HepG2 (cell line): ENCODE measurements around the gene SNED1. TPM values are rescaled to one million over a fixed set of nuclear protein-coding genes. Genes with fewer than 3 reads are reported as not detected.
A peak's percentile ranks its signal among the peaks of the same experiment; 100 is the strongest.

Experiments used
- ATAC-seq: fragments of 200-7000 bp; cut with Tn5 transposase; 3 replicates; pipeline ENCODE4 v1.9.1; 2020; ENCODE audit warnings: mild to moderate bottlenecking, moderate library complexity
- BruUV-seq: library from RNA; stranded (reverse); fragments of 400-500 nt; replicated peaks from 2 replicates; lab custom pipeline; 2021; lab: Mats Ljungman, UMichigan
- CTCF ChIA-PET: fragments of 300-600 bp; formaldehyde crosslinking; extraction: SDS; loops from one replicate; lab custom pipeline; 2021; ENCODE audit warnings: low total read pairs, inconsistent platforms, low intra/inter-chr PET ratio; lab: Yijun Ruan, JAX
- POLR2A ChIA-PET: fragments of 350-600 bp; sonication (Branson Sonifier 250); formaldehyde crosslinking; loops from one replicate; lab custom pipeline; 2020; ENCODE audit warnings: antibody characterized with exemption, inconsistent platforms; lab: Yijun Ruan, JAX
- DNase-seq: peaks from one replicate; pipeline ENCODE4 v3.0.0-alpha.2; 2015; ENCODE audit warnings: low spot score
- FAIRE-seq: peaks from 3 replicates; lab custom pipeline; 2011; peaks lifted over from hg19 to GRCh38; lab: Jason Lieb, UNC
- H2AFZ ChIP-seq: one replicate; pipeline ENCODE4 v1.6.1; 2011; ENCODE audit warnings: low read length, inconsistent platforms
- H3K27ac ChIP-seq: fragments of 300-600 bp; 3 replicates; pipeline ENCODE4 v1.8.0; 2011; ENCODE audit warnings: mixed run types, mild to moderate bottlenecking, mixed read lengths, low read length, inconsistent platforms; ENCODE audit not compliant: insufficient read depth; ENCODE audit errors: extremely low read length
- H3K27me3 ChIP-seq, 2 experiments: fragments of 200-600 bp in 1 of 2; 2 replicates in 1 of 2; 3 replicates in 1 of 2; pipeline versions ENCODE4 v1.6.0 to v1.8.0; 2011; ENCODE audit warnings: low read length in 2 of 2, mild to moderate bottlenecking in 2 of 2, moderate library complexity in 2 of 2, inconsistent platforms in 1 of 2; ENCODE audit not compliant: insufficient read depth in 2 of 2, control insufficient read depth in 1 of 2
- H3K36me3 ChIP-seq, 2 experiments: fragments of 200-600 bp in 1 of 2; replicated peaks in 1 of 2; 2 replicates in 1 of 2; 3 replicates in 1 of 2; pipeline versions ENCODE4 v1.5.1 to v1.8.0; 2011; ENCODE audit warnings: low read length in 2 of 2, inconsistent platforms in 1 of 2; ENCODE audit not compliant: insufficient read depth in 2 of 2, control insufficient read depth in 1 of 2
- H3K4me1 ChIP-seq: 2 replicates; pipeline ENCODE4 v1.5.1; 2012; ENCODE audit warnings: low read length, inconsistent platforms; ENCODE audit not compliant: insufficient read depth
- H3K4me2 ChIP-seq: 2 replicates; pipeline ENCODE4 v1.6.0; 2011; ENCODE audit warnings: low read depth, low read length, inconsistent platforms
- H3K4me3 ChIP-seq, 3 experiments: fragments of 200-600 bp in 1 of 3; sonication (generic), shearing (Covaris generic) in 1 of 3; replicated peaks in 1 of 3; 2 replicates each; pipeline ENCODE4 v1.5.1; 2011 to 2016; ENCODE audit warnings: low read length in 3 of 3, inconsistent platforms in 2 of 3, low read depth in 2 of 3, mild to moderate bottlenecking in 2 of 3, control low read depth in 1 of 3, mixed read lengths in 1 of 3; ENCODE audit not compliant: insufficient read depth in 1 of 3
- H3K79me2 ChIP-seq: one replicate; pipeline ENCODE4 v1.6.1; 2011; ENCODE audit warnings: low read length, inconsistent platforms; ENCODE audit not compliant: insufficient read depth
- H3K9ac ChIP-seq: 2 replicates; pipeline ENCODE4 v1.6.0; 2011; ENCODE audit warnings: mild to moderate bottlenecking, low read depth, low read length, inconsistent platforms; ENCODE audit not compliant: insufficient read depth
- H3K9me3 ChIP-seq: 2 replicates; pipeline ENCODE4 v1.5.1; 2012; ENCODE audit warnings: mild to moderate bottlenecking, low read length
- H4K20me1 ChIP-seq: 2 replicates; pipeline ENCODE4 v1.6.0; 2011; ENCODE audit warnings: inconsistent platforms, mild to moderate bottlenecking, low read length, moderate library complexity; ENCODE audit not compliant: insufficient read depth
- DR1 ChIP-seq: sonication (generic); formaldehyde crosslinking; IDR thresholded peaks from 2 replicates; pipeline ENCODE4 v1.8.0; 2021; ENCODE audit warnings: mild to moderate bottlenecking, missing genetic modification reagents, inconsistent platforms
- DZIP1 ChIP-seq: sonication (generic); formaldehyde crosslinking; IDR thresholded peaks from 2 replicates; pipeline ENCODE4 v1.5.0; 2020; ENCODE audit warnings: mild to moderate bottlenecking, missing genetic modification reagents
- MTA3 ChIP-seq: sonication (generic); formaldehyde crosslinking; IDR thresholded peaks from 2 replicates; pipeline ENCODE4 v1.4.0; 2020; ENCODE audit warnings: missing genetic modification reagents
- POLR2AphosphoS2 ChIP-seq: IDR thresholded peaks from 2 replicates; pipeline ENCODE4 v1.6.1; 2011; ENCODE audit warnings: low read depth, low read length, improper control_type of control experiment
- RBFOX2 ChIP-seq: fragments of 200-400 bp; formaldehyde crosslinking; IDR thresholded peaks from 2 replicates; pipeline ENCODE4 v1.6.1; 2017; ENCODE audit warnings: low read depth, mild to moderate bottlenecking, low read length
- RBM22 ChIP-seq: fragments of 200-400 bp; formaldehyde crosslinking; optimal IDR thresholded peaks from 2 replicates; pipeline ENCODE3; 2017; ENCODE audit warnings: mild to moderate bottlenecking, low read length, moderate library complexity
- SKIL ChIP-seq: sonication (generic); formaldehyde crosslinking; IDR thresholded peaks from 2 replicates; pipeline ENCODE4 v1.8.0; 2022; ENCODE audit warnings: missing genetic modification reagents, mild to moderate bottlenecking, moderate library complexity, borderline replicate concordance
- ZFP41 ChIP-seq: sonication (generic); formaldehyde crosslinking; IDR thresholded peaks from 2 replicates; pipeline ENCODE4 v1.4.0; 2020; ENCODE audit warnings: mild to moderate bottlenecking, missing genetic modification reagents, borderline replicate concordance
- ZNF263 ChIP-seq: sonication (generic); formaldehyde crosslinking; IDR thresholded peaks from 2 replicates; pipeline ENCODE4 v1.4.0; 2020; ENCODE audit warnings: missing genetic modification reagents
- ZNF598 ChIP-seq: sonication (generic); formaldehyde crosslinking; IDR thresholded peaks from 2 replicates; pipeline ENCODE4 v1.5.1; 2020; ENCODE audit warnings: mild to moderate bottlenecking, missing genetic modification reagents, borderline replicate concordance
- ZNF770 ChIP-seq: sonication (generic); formaldehyde crosslinking; IDR thresholded peaks from 2 replicates; pipeline ENCODE4 v1.5.0; 2020; ENCODE audit warnings: mild to moderate bottlenecking, missing genetic modification reagents
- WGBS: methylation state at CpG from one replicate; pipeline ENCODE4 v1.1.6; 2017; ENCODE audit warnings: low lambda C conversion rate; 5-methylcytosine and 5-hydroxymethylcytosine counted together
- in situ Hi-C: cut with HindIII; loops from 2 replicates; pipeline ENCODE4 v1.10.0; 2017; ENCODE audit warnings: low pct_unique_long_range_greater_than_20kb; ENCODE audit not compliant: extremely low pct_ligation_motif_present
- intact Hi-C: fragments of 100-400 bp; cut with micrococcal nuclease; formaldehyde crosslinking; loops from one replicate; pipeline ENCODE4 v1.10.0; 2022; ENCODE audit not compliant: unreplicated experiment
- polyA plus RNA-seq, 8 experiments: library from polyadenylated mRNA; depleted of rRNA in 3 of 8; stranded (reverse) in 7 of 8; unstranded in 1 of 8; fragments of >200 nt; fragmentation: Illumina TruSeq in 4 of 8; extraction: Trizol in 4 of 8; gene quantifications; 2 replicates each; pipeline versions ENCODE4 v1.2.1 to v1.2.3, GENCODE V29; 2011 to 2016; ENCODE audit warnings: low read depth in 4 of 8, missing spikeins in 1 of 8, mixed read lengths in 1 of 8; ENCODE audit not compliant: insufficient read depth in 1 of 8
- total RNA-seq, 5 experiments: library from RNA; depleted of rRNA; stranded (reverse); fragments of >200 nt; fragmentation: Illumina TruSeq; extraction: Trizol; gene quantifications; 2 replicates each; pipeline ENCODE4 v1.2.3, GENCODE V29; 2016; ENCODE audit warnings: low read depth in 1 of 5

SNED1 gene
- total and polyA plus RNA-seq, 2 of the 13 experiments (the other 11 are each of a cell fraction or from before 2014, with no cell fraction given) = 0.15 to 0.65 TPM

- TF ChIP-seq SKIL (CRISPR knock-in tag) (no peak), RBFOX2 (peak; percentile 32; the same call in 1 of the 2 replicates), MTA3 (CRISPR knock-in tag) (no peak), RBM22 (no peak), ZNF263 (CRISPR knock-in tag) (0 out of 2 replicates have a peak, but pooled peaks have one; percentile 20), POLR2AphosphoS2 (no peak), ZFP41 (CRISPR knock-in tag) (no peak)
These were observed 35.2 kb upstream of the SNED1 start (continued) for GRCh38 chr2:240963065-240963867.

GRCh38 chr2:240963868-240964703 lies 34.3 kb upstream of the SNED1 start:
- CTCF ChIA-PET = no interaction called here
- no peak for FAIRE-seq
- POLR2A ChIA-PET = no interaction called here
- Histone ChIP-seq H3K9me3 (no peaks in the 10 kb centered on the region), H4K20me1 (no peaks in the 10 kb centered on the region), H2AFZ (no peak overlapping the region), H3K27ac (peak overlapping the region; percentile 16), H3K4me2 (no peak overlapping the region), H3K36me3 (no peaks in the 10 kb centered on the region), H3K9ac (no peak overlapping the region), H3K27me3 (peaks cover 0 to under 1% of the 10 kb centered on the region in 2 experiments; a peak in 2 of 5 replicates), H3K4me3 (no peak overlapping the region), H3K4me1 (peaks cover 94% of the 10 kb centered on the region), H3K79me2 (no peaks in the 10 kb centered on the region)
- DNase-seq = no peak
- 88% methylated on average over 13 of the region's 20 CpGs for WGBS
- no peak for ATAC-seq
- in situ Hi-C loops (no loop called here), intact Hi-C loops (no loop called here)
- BruUV-seq = no TSS peak
- no peak for TF ChIP-seq ZNF598
- TF ChIP-seq DR1 (CRISPR knock-in tag) = 0 out of 2 replicates have a peak, but pooled peaks have one; percentile 18
- 0 out of 2 replicates have a peak, but pooled peaks have one; percentile 23 for TF ChIP-seq DZIP1 (CRISPR knock-in tag)
- TF ChIP-seq ZNF770 (CRISPR knock-in tag) = no peak
